Mammary microvascular endothelial cell (primary cell): ENCODE measurements around the gene UBE2D3. TPM values are rescaled to one million over a fixed set of nuclear protein-coding genes. Genes with fewer than 3 reads are reported as not detected.

ENCODE experiments used
- total RNA-seq: library from RNA; depleted of rRNA; stranded (reverse); fragments of >200 nt; gene quantifications from 2 replicates; pipeline ENCODE4 v1.2.3, GENCODE V29; 2015

UBE2D3 gene
- 380 and 399 TPM in 2 replicates for total RNA-seq

DNA sequence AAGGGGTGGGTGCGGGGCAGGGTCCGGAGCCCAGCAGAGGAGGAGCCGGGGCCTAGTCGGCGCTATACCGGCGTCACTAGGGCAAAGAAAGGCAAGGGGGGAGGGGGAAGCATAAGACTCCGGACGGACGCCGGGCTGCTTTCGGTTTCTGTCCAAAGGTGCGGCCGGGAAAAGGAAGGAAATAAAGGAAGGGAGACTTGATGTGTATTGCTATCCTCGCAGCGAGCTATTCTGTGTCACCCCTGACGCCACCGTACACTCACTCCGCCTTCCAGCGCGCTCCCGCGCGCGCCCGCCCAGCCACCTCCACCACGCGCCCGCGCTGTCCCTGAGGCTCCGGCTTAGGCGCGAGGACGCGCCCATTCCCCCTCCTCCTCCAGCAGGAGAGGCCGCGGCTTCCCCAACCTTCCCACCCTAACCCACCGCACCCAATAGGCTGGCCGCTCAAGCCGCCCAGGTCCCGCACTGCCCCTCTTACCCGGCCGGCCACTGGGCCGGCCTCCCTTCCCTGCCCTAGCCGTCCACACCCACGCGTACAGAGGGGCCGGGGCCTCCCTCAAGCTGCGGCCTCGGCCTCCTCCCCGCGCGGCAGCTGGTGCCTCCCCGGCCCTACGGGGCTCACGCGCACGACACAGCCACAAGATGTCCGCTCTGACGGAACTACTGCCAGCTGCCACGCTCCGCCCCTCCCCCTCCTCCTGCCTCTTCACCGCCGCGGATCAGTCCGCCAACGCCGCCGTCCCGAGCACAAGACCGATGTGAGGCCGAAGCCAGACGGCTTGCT, at the start of gene UBE2D3:
UBE2D3 (minus strand) TSS at position 662 of the 784 bp plus-strand sequence. CDS start 1,043 bp downstream, outside the sequence.

DNA sequence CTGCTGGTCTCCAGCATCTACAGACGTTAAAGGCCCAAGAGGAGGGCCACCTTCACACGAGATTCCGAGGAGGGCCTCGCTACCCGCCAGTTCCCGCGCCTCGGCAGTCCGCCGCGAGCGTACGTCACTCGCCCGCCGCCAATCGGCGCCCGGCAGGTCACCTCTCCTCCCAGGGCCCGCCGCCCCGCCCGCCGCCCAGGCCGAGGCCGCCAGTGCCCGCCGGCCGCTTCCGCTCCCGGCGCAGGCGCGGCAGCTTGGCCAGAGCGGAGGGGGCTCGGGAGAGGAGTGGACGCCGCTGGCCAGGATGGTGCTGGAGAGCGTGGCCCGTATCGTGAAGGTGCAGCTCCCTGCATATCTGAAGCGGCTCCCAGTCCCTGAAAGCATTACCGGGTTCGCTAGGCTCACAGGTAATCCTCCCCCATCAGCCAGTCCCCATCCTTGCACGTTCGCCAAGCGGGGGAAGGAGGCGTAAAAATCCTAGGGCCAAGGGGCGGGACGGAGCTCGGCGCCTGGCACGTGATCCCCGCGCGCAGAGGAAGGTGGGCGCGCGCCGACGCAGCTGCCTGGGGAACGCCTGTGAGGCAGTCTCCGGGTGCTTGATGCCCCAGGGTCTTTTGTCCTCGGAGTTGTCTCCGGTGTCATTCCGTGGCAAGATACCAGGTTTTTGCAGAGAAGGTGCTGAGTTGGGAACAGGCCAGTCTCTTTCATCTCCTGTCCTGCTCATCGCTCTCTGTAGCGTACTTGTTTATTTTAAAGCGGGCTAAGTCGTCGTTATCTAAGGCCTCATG, 41.6 kb upstream of the UBE2D3 start, which contains the start of gene CISD2:
CISD2 (plus strand) TSS at position 212 of the 788 bp plus-strand sequence; CDS start at position 305, 93 bp downstream.

GRCh38 chr4:102760645-102761295, 66.6 kb downstream of the UBE2D3 start, which contains the start of gene MANBA:
MANBA (minus strand) TSS chr4:102760968; CDS start chr4:102760894, 74 bp downstream.

Other genes with a start within 250 kb of the UBE2D3 start
- 7.3 and 14.2 TPM in 2 replicates for gene MANBA, start 66.6 kb downstream of the UBE2D3 start, total RNA-seq
- gene CISD2, start 41.4 kb upstream of the UBE2D3 start, total RNA-seq = 16.5 and 24.4 TPM in 2 replicates
- 0.74 TPM in 1 of 2 replicates, not detected in the other for gene SLC9B1, start 192.2 kb upstream of the UBE2D3 start, total RNA-seq
- 24.7 and 27.0 TPM in 2 replicates for gene SLC9B2, start 249.2 kb upstream of the UBE2D3 start, total RNA-seq